Measurements from ENCODE around the gene PDXP.

The PDXP gene

DNA sequence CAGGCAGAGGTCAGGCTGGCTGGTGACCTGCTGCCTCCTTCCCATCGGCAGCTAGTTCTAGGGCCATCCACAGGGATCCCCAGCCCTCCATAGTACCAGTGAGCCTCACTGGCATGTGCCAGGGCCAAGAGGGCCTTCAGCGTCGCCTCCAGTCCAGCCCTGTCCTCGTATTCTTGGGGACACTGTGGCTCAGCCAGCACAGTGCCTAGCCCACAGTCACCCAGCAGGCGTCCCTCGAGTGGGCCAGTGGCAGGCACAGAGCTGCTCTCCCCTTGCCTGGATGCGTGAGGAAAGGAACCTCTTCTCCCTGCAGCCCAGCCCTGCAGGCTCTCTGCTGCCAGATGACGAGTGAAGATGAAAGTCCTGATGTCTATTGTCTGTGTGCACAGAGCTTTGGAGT, 29.7 kb upstream of the PDXP start:
- DNase-seq, result no peak

DNA sequence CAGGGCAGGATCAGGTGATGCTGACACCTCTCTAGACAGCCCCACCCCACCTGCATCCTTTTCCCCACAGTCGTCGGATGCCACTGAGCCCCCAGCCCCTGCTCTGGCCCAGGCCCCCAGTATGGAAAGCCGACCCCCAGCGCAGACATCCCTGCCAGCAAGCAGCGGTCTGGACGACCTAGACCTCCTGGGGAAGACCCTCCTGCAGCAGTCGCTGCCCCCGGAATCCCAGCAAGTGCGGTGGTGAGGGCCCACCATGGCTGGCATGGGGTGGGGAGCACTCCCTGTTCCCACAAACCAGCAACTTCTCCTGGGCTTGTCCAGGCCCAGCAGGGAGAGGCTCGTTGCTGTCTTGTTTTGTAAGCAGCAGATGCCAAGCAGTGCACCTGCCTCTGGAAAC, 28.6 kb upstream of the PDXP start:
- DNase-seq, result no peak

DNA sequence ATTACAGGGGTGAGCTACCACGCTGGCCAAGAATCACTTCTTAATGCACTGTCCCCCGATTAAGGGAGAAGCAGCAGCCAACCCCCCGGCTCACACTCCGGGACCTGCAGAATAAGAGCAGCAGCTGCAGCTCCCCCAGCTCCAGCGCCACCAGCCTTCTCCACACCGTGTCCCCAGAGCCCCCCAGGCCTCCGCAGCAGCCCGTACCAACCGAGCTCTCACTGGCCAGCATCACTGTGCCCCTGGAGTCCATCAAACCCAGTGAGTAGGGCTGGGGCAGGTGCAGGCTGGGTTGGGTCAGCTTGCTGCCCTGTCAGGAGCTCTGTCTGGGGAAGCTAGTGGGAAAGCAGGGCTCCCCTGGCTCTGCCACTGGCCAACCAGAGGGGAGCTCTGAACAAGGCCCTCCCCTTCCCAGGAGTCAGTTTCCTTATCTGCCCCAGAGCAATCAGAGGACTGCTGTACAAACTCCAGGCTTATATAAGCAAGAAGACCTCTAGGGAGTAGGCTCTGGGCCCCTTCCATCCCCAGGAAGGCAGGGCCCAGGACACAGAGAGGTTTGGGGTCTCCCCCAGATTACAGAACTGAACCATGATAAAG, 27.6 kb upstream of the PDXP start:
- no peak for DNase-seq

DNA sequence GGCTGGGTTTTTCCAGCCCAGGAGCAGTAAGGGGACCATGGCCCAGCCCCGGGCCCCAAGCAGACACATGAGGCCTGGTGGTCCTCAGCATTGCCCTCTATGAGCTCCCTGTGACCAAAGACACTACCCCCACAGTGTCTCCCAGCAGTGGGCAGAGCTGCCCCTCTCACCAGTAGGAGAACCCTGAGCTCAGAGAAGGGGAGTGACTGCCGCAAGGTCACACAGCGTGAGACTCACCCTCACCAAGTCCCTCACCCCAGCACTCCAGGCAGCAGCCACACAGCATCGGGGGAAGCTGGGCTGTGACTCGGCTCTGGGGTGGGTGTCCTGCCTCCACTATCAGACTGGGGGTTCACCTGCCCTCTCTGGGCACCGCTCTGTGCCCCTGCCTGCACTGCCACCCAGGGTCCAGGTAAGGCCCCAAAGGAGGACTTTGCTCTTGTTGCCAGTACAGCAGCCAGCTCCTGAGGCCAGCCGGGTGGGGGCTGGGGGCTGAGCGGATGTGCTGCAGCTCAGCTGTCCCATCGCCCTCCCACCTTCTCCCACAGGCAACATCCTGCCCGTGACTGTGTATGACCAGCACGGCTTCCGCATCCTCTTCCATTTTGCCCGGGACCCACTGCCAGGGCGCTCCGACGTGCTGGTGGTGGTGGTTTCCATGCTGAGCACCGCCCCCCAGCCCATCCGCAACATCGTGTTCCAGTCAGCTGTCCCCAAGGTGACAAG, 26.9 kb upstream of the PDXP start:
- DNase-seq, result no peak

DNA sequence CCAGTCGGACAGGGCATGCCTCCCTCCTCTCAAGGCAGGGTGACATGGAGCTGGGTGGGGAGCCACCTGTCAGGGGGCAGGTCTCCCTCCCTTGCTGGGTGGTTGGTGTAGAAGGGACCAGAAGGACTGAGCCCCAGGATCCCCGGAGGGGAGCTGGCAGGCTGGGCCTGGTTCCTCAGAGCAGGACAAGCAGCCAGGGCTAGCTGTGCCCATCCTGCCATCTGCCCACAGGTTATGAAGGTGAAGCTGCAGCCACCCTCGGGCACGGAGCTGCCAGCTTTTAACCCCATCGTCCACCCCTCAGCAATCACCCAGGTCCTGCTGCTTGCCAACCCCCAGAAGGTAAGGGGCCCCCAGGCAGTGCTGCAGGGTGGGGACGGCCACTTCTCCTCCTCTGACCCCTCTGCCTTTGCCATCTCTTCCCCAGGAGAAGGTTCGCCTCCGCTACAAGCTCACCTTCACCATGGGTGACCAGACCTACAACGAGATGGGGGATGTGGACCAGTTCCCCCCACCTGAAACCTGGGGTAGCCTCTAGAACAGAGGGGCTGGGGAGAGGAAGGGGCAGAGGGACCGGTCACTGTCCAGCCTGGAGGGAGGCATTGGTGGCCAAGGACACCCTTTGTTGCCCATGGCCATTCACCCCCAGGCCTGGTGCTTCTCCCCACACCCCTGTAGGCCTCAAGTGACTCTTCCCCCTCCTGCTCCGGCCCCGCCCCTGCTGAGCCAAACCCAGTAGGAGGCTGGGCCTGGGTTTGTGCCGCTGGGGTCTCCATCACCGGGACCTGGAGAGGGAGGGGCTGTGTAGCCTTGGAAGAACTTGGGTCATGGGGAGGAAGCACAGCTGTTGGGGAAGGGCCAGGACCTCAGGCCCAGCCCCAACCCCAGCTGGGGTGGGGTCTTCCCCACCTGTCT, 26.1 kb upstream of the PDXP start:
- DNase-seq, result no peak

DNA sequence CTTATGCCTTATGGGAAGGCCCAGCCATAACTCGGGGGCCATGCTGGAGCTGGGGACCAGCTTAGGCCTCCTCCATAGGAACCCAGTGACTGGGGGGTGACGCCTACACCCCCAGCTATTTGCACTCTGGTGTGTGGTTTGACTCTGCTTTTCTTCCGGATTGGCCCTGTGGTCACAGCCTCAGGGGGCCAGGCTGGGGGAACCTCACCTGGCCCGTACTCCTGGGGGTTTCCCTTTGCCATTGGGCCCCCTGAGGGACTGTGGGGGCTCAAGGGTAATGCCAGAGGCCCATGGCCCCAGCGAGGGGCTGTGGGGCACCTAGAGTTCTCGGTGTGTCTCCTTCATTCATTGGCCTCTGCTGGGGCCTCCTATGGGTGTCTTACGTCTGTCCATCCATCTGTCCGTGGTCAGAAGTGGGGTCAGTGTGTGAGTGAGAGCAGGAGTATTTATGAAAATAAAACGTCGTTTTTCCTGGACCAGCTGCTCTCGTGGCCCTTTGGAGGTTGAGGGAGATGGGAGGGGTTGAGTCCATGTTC, 25.4 kb upstream of the PDXP start:
- no peak for DNase-seq

DNA sequence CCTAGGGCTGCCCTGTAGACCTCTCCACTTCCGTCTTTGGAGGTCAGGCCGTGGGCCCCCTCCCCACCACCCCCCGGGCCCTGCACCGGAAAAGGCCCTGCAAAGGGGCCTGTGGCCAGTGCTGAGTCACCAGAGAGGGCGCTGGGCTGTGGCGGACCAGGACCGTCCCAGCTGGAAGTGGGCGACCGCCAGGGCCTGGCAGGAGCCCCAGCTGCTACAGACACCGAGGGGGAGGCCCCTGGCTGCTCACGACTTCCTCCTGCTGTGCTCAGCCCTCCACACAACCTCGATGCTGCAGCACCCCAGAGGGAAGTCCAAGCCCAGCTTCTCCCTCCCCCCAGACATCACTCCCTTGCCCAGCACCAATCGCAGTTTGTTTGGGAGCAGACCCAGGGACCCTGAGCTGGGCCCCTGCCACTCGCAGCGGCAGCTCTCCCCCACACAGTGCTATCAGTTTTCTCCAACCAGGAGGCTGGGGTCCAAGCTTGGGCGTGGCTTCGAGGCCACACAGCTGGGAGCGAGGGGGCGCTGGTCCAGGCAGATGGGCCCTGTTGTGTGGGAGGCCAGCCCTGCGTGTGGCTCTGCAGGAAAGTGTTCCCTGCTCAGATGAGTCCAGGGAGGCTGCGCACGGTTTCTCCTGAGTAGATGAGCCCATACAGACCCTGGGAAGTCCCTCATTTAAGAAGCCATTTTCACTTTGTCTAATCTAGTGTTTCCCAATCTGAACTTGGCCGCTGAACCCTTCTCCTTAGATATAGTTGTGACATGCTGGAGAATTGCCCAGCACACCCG, 24.7 kb upstream of the PDXP start:
- DNase-seq, result peak in 55 of 56 donors; percentile 15 to 88 (median 68)

DNA sequence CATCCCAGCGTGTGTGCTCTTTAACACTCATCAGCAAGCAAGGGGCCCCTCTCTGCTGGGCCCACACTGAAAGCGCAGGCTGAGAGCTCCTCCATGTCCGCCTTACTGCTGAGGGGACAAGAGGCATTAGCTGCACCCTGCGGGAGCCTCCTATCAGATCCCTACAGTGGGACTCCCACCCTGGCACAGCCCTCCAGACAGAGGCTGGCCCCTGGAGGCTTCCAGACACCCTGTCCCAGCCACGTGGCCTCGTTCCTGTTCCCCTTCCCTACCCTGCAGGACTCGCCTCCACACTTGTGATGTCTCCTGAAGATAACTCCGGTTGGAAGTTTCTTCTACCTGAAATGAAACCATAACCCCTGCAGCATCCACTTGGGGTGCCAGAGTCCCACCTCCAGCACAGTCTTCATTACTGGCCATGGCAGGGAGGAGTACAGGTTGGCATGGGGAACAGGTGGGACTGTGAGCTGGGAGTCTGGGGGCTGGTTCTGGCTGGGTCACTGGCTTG, 24.1 kb upstream of the PDXP start:
- DNase-seq, result peak in 3 of 56 donors; percentile 6 to 25 (median 8)

DNA sequence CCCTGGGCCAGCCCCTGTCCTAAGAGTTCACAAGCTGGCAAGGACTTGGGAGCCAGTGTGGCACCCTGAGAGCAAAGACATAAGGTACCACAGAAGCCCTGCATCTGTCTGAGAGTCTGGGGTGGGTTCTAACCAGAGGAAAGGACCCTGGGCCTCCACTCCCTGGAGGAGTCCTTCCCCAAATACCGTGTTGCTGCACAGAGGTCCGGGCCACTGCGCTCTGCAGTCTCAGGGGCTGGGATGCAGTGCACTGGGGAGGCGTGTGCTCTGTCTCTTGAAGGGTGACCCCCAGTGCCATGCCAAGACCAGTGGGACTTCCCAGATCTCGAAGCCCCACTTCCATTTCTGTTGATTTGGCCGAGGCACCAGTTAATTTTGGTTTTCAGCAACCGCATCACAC, 23.4 kb upstream of the PDXP start:
- no peak for DNase-seq

DNA sequence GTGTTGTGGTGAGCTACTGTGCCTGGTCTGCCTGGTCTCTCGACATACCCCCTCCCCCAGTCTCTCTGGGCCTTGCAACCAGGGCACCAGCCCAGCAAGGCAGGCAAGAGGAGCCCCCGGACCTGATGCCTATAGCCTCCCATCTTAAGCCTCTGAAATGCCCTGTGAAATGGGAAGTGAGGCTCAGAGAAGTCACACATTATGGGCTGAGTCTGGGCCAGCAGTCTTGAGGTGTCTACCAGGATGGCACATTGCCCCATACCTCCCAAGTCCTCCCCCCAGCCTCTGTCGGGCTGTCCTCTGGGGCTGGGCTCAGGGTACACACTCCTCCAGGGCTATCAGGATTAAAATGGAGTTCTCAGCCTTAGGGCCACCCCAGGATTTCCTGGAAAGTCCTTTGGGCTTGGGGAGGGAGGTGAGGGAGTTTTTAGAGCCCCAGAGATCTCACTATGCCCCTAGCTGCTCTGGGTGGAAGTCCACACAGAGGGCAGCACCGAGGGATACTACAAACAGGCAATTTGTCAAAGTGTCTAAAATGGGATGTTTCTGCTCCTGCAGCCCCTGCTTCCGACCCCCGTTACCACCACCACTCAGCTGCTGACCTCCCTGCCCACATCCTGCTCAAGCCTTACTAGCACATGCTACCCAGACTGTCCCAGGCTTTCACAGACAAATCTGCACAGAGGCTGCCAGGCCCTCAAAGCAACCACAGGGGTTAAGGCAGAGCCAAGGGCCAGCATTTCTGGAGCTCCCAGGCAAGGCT, 22.2 kb upstream of the PDXP start:
- peak in 3 of 56 donors; percentile 14 to 49 (median 33) for DNase-seq

DNA sequence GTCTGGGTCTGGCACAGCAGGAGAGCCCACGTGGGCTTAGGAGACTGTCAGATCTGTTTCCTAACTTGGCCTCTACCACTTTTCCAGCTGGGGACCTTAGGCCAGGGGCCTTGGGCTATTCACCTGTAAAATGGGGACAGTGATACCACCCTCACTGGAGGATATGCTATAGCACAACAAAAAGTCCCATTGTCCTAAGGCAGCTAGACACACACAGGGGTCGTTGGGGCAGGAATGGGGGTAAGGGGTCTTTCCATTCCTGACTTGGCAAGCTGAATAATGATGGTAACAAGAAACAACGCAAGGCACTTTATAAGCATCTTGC, 21.6 kb upstream of the PDXP start:
- DNase-seq, result no peak

DNA sequence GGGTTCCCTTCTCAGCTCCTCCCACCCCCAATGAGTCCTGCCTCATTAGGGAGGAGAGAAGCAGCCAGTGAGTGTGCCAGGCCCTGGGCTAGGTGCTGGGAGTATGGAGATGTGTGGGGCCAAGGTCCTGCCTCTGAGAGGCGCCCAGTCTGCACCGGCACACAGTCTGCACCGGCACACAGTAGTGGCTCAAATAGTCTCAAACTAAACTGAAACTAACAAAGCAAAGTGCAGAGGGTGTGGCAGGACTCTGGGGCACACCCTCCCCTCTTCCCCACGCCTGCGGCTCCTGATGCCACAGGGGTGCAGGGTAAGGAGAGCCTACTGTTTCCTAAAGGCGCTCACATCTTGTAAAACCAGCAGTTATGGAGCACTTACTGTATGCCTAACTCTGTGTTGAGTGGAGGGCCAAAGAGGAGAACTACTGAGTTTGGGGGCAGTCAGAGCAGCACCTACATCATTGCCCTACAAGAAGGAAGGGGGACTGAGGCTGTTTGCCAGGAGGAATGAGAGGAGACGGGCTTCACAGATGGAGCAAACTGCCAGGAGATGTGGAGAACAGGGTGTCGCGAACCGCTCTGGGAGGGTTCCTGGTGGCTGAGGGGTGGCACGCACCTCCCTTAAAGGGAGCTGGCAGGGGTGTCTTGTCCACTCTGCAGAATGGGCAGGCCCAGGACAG, 20.0 kb upstream of the PDXP start:
- no peak for DNase-seq

DNA sequence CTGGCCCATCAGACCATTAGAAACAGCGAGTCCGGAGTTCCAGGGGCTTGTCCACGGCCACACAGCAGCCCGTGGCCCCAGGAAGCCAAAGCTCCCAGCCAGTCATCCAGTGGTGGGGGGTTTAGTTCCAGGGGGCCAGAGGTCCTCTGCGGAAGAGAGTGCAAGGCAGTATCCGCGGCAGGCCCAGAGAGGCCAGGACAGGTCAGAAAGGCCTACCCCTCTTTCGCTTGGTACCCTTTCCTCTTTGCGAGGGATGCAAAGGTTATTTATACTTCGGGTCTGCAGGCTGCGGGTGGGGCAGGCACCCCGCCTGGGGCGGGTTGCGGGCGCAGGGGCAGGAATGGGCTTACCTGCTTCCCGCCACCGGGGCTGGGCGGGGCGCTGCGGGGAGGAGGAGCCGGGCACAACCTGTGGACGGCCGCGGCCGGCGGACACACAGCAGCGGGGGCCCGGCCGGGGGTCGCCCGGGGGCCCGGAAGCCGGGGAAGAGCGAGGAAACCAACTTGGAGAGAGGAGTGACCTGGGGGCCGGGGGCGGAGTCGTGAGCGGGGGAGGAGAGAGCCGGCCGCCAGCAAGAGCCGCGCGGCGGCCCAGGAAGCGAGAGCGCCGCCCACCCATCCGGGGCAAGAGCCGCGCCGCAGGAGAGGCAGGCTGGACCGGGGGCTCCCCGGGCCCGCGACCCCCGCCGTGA, 19.3 kb upstream of the PDXP start, which contains the start of gene SH3BP1:
Gene SH3BP1, plus strand, starts transcription at position 600 of the 691 bp plus-strand sequence. CDS start 119 bp downstream, outside the sequence.
- DNase-seq, result peak in 3 of 56 donors; percentile 10 to 22 (median 16)

DNA sequence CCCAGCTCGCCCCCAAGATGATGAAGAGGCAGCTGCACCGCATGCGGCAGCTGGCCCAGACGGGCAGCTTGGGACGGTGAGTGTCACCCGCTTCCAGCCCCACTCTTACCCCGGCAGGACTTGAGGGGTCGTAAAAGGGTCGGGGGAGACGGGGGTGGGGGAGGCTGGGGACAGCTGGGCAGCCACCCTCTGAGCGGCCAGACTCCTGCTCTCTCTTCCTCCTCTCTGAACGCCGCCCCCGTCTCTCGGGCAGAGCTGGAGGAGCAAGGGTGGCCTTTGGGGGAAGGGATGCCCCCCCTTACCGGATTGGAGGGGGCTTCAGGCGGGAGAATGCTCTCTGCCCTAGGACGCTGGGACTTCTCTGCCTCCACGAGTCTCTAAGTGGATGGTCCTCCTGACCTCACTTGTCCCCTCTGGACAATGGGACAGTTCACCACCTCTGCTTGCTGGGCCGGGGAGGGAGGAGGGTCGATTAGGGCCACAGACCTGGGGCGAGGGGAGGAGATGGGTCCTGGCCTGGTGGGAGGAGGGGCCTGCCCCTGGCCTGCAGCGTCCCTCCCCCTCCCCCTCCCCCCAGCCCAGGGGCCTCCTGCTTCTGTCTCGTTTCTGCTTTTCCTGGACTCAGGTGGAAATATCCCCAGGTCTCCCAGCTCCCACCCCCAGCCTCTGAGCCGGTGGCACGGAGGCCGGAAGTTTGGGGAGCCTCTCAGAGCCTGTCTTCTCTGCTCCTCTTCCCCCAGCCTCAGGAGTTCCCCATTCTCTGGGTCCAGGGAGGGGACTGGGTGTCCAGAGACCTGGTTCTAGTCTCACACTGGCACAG, 18.5 kb upstream of the PDXP start:
- DNase-seq, result peak in 1 of 56 donors; percentile 16

DNA sequence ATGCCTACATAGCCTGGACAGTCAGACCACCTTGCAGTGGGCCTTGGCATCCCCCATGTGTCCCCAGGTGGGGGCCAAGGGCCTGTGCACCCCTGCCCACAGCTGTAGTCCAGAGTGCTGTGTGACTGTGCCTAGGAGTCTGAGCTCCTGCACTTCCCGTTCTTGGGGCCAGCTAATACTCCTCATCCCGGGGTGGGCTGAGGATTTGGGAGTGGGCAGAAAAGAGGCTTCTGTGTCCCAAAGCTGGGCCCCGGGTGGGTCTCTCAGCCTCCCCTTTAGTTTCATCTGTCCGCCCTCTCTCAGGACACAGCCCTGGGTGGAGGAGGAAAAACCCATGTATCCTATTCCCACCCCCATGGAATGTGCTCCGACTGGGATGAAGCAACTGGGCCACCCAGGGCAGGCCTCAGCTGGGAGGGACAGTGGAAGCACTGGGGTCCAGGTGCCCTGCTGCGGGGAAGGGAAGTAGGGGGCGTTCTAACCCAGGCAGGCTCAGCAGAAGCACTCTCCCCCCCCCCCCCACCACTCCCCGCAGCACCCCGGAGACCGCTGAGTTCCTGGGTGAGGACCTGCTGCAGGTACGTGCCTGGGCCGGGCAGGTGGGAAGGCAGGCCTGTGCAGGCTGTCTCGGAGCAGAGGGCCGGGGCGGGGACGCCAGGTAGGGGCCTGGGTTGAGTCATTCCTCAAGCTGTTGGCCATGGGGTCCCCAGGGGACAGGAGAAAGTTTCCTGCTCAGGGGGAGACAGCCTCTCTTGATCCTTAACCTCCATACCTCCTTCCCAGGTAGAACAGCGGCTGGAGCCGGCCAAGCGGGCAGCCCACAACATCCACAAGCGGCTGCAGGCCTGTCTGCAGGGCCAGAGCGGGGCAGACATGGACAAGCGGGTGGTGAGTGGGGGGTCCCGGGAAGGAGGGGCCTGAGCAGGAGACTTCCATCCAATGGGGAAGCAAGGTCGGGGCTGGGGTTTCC, 17.6 kb upstream of the PDXP start:
- no peak for DNase-seq

DNA sequence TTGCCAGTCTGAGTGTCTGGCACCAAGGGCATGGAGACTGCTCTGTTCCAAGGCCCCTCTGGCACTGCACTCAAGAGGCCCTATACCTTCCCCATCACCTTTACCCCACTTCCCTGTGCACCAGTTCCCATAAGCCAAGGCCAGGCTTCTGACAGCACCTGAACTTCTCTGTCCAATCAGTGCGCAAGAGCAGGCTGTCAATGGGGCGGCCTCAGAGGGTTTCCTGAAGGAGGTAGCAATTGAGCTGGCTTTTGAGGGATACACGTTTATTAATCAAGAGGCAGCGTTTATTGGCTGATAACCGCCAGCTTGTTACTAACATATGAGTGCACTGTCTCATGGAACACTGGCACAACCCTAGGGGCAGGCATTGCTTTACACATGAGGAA, 17.0 kb upstream of the PDXP start:
- DNase-seq, result no peak

All from nucleus accumbens (tissue), 56 donors.